NCI-H146 (cell line): ENCODE data around the gene NEDD4.

ENCODE experiments used
- DNase-seq: peaks from one replicate; lab custom pipeline; 2025; lab: John Stamatoyannopoulos, UW

Gene NEDD4

DNA sequence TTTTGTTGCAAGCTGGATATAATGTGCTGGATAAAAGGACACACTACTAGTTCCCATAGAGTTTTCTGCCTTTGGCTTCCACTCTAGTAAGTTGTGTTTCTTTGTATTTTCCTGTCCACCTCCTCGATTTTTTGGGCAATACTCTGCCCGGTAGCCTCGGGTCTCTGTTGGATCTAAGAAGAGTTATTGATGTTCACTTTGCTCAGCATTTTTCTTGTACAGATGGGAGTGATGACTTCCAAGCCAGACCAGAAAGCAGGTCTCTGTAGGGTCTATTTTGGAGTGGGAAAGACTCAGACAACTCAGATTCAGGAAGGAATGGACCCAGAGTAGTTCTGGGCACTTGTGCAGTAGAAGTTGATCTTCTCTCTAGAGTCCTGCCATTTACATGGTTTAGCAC, 214.5 kb downstream of the NEDD4 start:
- DNase-seq = no peak
